ENCODE results near the gene NDST3.

The NDST3 gene

DNA sequence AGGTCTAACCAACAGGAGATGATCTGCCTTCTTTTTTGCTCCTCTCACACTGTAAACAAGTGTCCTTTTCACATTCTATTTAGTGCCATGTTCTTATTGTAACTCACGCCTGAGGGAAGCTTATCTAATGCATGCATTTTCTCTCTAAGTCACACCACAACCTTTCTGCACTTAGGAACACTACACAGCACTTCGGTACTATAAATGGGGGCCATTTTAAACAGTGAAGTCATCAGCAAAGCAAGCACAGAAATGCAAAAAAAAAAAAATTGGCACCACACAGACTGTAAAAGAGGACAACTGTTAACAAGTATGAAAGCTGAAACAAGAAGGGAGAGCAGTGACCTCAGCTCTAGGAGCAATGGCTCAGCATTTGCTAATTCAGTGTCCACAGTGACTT, 273.4 kb downstream of the NDST3 start:
- DNase-seq (ENCODE audit: low spot score) (no peak), ATAC-seq (ENCODE audit: low read depth) (no peak)
- Histone ChIP-seq H3K27ac (ENCODE audit: poor library complexity, severe bottlenecking) (no peak overlapping the region), H3K9me3 (ENCODE audit: severe bottlenecking) (no peaks in the 10 kb centered on the region), H3K4me1 (ENCODE audit: insufficient read depth, poor library complexity, severe bottlenecking) (no peaks in the 10 kb centered on the region), H3K4me3 (ENCODE audit: severe bottlenecking) (no peak overlapping the region), H3K27me3 (ENCODE audit: insufficient read depth, poor library complexity, severe bottlenecking) (no peaks in the 10 kb centered on the region), H3K36me3 (ENCODE audit: low read depth) (no peaks in the 10 kb centered on the region)
- TF ChIP-seq, protein P1, sequence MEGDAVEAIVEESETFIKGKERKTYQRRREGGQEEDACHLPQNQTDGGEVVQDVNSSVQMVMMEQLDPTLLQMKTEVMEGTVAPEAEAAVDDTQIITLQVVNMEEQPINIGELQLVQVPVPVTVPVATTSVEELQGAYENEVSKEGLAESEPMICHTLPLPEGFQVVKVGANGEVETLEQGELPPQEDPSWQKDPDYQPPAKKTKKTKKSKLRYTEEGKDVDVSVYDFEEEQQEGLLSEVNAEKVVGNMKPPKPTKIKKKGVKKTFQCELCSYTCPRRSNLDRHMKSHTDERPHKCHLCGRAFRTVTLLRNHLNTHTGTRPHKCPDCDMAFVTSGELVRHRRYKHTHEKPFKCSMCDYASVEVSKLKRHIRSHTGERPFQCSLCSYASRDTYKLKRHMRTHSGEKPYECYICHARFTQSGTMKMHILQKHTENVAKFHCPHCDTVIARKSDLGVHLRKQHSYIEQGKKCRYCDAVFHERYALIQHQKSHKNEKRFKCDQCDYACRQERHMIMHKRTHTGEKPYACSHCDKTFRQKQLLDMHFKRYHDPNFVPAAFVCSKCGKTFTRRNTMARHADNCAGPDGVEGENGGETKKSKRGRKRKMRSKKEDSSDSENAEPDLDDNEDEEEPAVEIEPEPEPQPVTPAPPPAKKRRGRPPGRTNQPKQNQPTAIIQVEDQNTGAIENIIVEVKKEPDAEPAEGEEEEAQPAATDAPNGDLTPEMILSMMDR (IDR thresholded peaks at IDR 0.05; ENCODE audit: poor library complexity, severe bottlenecking): no peak

All from RWPE2 (cell line).